Activated naive CD8-positive, alpha-beta T cell treated with anti-CD3 and anti-CD28 coated beads for 36 hours (primary cell): ENCODE data around the gene RBPMS2. TPM values are rescaled to one million over a fixed set of nuclear protein-coding genes. Genes with fewer than 3 reads are reported as not detected.
"Not testable (repeated sequence)": the region's sequence is repeated elsewhere in the genome, so short reads cannot be mapped to it uniquely, and the experiment has no call there.

Experiments
- DNase-seq: peaks from one replicate; pipeline ENCODE4 v3.0.0; 2021
- H3K27ac Mint-ChIP-seq: one replicate; pipeline ENCODE4 v1.8.0; 2022; ENCODE audit warnings: mild to moderate bottlenecking, moderate library complexity, mixed read lengths
- H3K27me3 Mint-ChIP-seq: one replicate; pipeline ENCODE4 v1.8.0; 2022; ENCODE audit warnings: mild to moderate bottlenecking, mixed read lengths
- H3K36me3 Mint-ChIP-seq: one replicate; pipeline ENCODE4 v1.8.0; 2021; ENCODE audit warnings: mild to moderate bottlenecking, mixed read lengths
- H3K4me1 Mint-ChIP-seq: one replicate; pipeline ENCODE4 v1.8.0; 2021; ENCODE audit warnings: mixed read lengths
- H3K4me3 Mint-ChIP-seq: one replicate; pipeline ENCODE4 v1.8.0; 2022; ENCODE audit warnings: mild to moderate bottlenecking, moderate library complexity, mixed read lengths
- H3K9me3 Mint-ChIP-seq: one replicate; pipeline ENCODE4 v1.8.0; 2022; ENCODE audit warnings: mixed read lengths
- total RNA-seq, 2 experiments: library from RNA; stranded (reverse); gene quantifications; one replicate each; pipeline ENCODE4 v1.2.3, GENCODE V29; 2021

RBPMS2 gene
- total RNA-seq, 2 experiments from 2014 or later, result not detected

GRCh38 chr15:64803526-64803925, 28.1 kb upstream of the RBPMS2 start:
- DNase-seq, result no peak
- no peaks in the 10 kb centered on the region for H3K27me3 Mint-ChIP-seq
- no peaks in the 10 kb centered on the region for H3K36me3 Mint-ChIP-seq
- no peak overlapping the region for H3K27ac Mint-ChIP-seq
- H3K9me3 Mint-ChIP-seq, result no peaks in the 10 kb centered on the region
- H3K4me1 Mint-ChIP-seq, result no peaks in the 10 kb centered on the region
- H3K4me3 Mint-ChIP-seq, result no peak overlapping the region

GRCh38 chr15:64800476-64800875, 25.1 kb upstream of the RBPMS2 start:
- H3K36me3 Mint-ChIP-seq, result no peaks in the 10 kb centered on the region
- H3K4me1 Mint-ChIP-seq, result no peaks in the 10 kb centered on the region
- no peak overlapping the region for H3K4me3 Mint-ChIP-seq
- no peaks in the 10 kb centered on the region for H3K9me3 Mint-ChIP-seq
- H3K27ac Mint-ChIP-seq, result no peak overlapping the region
- no peak for DNase-seq
- H3K27me3 Mint-ChIP-seq, result no peaks in the 10 kb centered on the region

- DNase-seq, H3K4me3 Mint-ChIP-seq, H3K4me1 Mint-ChIP-seq, H3K9me3 Mint-ChIP-seq, H3K27ac Mint-ChIP-seq, H3K36me3 Mint-ChIP-seq, H3K27me3 Mint-ChIP-seq: not testable (repeated sequence)
Observed at GRCh38 chr15:64798905-64799304, 23.5 kb upstream of the RBPMS2 start.

GRCh38 chr15:64795921-64796320, 20.5 kb upstream of the RBPMS2 start:
- not testable (repeated sequence) for DNase-seq, H3K27ac Mint-ChIP-seq, H3K4me3 Mint-ChIP-seq, H3K4me1 Mint-ChIP-seq, H3K9me3 Mint-ChIP-seq, H3K36me3 Mint-ChIP-seq, H3K27me3 Mint-ChIP-seq

- H3K4me3 Mint-ChIP-seq, H3K4me1 Mint-ChIP-seq, H3K27me3 Mint-ChIP-seq, DNase-seq, H3K27ac Mint-ChIP-seq, H3K9me3 Mint-ChIP-seq, H3K36me3 Mint-ChIP-seq: not testable (repeated sequence)
Observed at GRCh38 chr15:64795299-64795698, 19.9 kb upstream of the RBPMS2 start.

GRCh38 chr15:64792282-64792681, 16.9 kb upstream of the RBPMS2 start:
- Mint-ChIP-seq H3K36me3 (no peaks in the 10 kb centered on the region), H3K4me3 (no peak overlapping the region), H3K27ac (no peak overlapping the region), H3K27me3 (no peaks in the 10 kb centered on the region), H3K4me1 (no peaks in the 10 kb centered on the region), H3K9me3 (no peaks in the 10 kb centered on the region)
- no peak for DNase-seq

GRCh38 chr15:64791401-64791800, 16.0 kb upstream of the RBPMS2 start:
- H3K4me3 Mint-ChIP-seq, result no peak overlapping the region
- H3K36me3 Mint-ChIP-seq, result no peaks in the 10 kb centered on the region
- peaks cover 4% of the 10 kb centered on the region for H3K27me3 Mint-ChIP-seq
- no peaks in the 10 kb centered on the region for H3K9me3 Mint-ChIP-seq
- no peak overlapping the region for H3K27ac Mint-ChIP-seq
- DNase-seq, result no peak
- no peaks in the 10 kb centered on the region for H3K4me1 Mint-ChIP-seq

GRCh38 chr15:64783796-64784195, 8.4 kb upstream of the RBPMS2 start:
- Mint-ChIP-seq H3K27ac (no peak overlapping the region), H3K36me3 (no peaks in the 10 kb centered on the region), H3K27me3 (peaks cover 15% of the 10 kb centered on the region), H3K9me3 (no peaks in the 10 kb centered on the region), H3K4me3 (no peak overlapping the region), H3K4me1 (peaks cover 4% of the 10 kb centered on the region)
- DNase-seq, result no peak

- no peak for DNase-seq
- no peak overlapping the region for H3K27ac Mint-ChIP-seq
- no peaks in the 10 kb centered on the region for H3K36me3 Mint-ChIP-seq
- H3K9me3 Mint-ChIP-seq, result no peaks in the 10 kb centered on the region
- peaks cover 23% of the 10 kb centered on the region for H3K27me3 Mint-ChIP-seq
- no peak overlapping the region for H3K4me3 Mint-ChIP-seq
- H3K4me1 Mint-ChIP-seq, result peaks cover 4% of the 10 kb centered on the region
Observed at GRCh38 chr15:64782751-64783150, 7.4 kb upstream of the RBPMS2 start.

- DNase-seq, result no peak
- H3K9me3 Mint-ChIP-seq, result no peaks in the 10 kb centered on the region
- no peaks in the 10 kb centered on the region for H3K36me3 Mint-ChIP-seq
- peaks cover 4% of the 10 kb centered on the region for H3K4me1 Mint-ChIP-seq
- peaks cover 33% of the 10 kb centered on the region for H3K27me3 Mint-ChIP-seq
- no peak overlapping the region for H3K4me3 Mint-ChIP-seq
- H3K27ac Mint-ChIP-seq, result no peak overlapping the region
Observed at GRCh38 chr15:64781299-64781698, 5.9 kb upstream of the RBPMS2 start.

GRCh38 chr15:64780600-64781156, 5.3 kb upstream of the RBPMS2 start:
- no peaks in the 10 kb centered on the region for H3K9me3 Mint-ChIP-seq
- no peak overlapping the region for H3K4me3 Mint-ChIP-seq
- DNase-seq, result no peak
- peaks cover 39% of the 10 kb centered on the region for H3K27me3 Mint-ChIP-seq
- H3K4me1 Mint-ChIP-seq, result peaks cover 6% of the 10 kb centered on the region
- H3K27ac Mint-ChIP-seq, result no peak overlapping the region
- H3K36me3 Mint-ChIP-seq, result no peaks in the 10 kb centered on the region

- H3K36me3 Mint-ChIP-seq, result no peaks in the 10 kb centered on the region
- no peak overlapping the region for H3K4me3 Mint-ChIP-seq
- no peaks in the 10 kb centered on the region for H3K9me3 Mint-ChIP-seq
- peaks cover 6% of the 10 kb centered on the region for H3K4me1 Mint-ChIP-seq
- peaks cover 41% of the 10 kb centered on the region for H3K27me3 Mint-ChIP-seq
- H3K27ac Mint-ChIP-seq, result no peak overlapping the region
- no peak for DNase-seq
Observed at GRCh38 chr15:64779630-64780029, 4.2 kb upstream of the RBPMS2 start.

- H3K4me1 Mint-ChIP-seq, result peaks cover 6% of the 10 kb centered on the region
- no peaks in the 10 kb centered on the region for H3K36me3 Mint-ChIP-seq
- no peak overlapping the region for H3K4me3 Mint-ChIP-seq
- no peaks in the 10 kb centered on the region for H3K9me3 Mint-ChIP-seq
- DNase-seq, result no peak
- H3K27me3 Mint-ChIP-seq, result peaks cover 46% of the 10 kb centered on the region
- H3K27ac Mint-ChIP-seq, result no peak overlapping the region
Observed at GRCh38 chr15:64779024-64779423, 3.6 kb upstream of the RBPMS2 start.

GRCh38 chr15:64776402-64776786, 1.0 kb upstream of the RBPMS2 start:
- H3K27ac Mint-ChIP-seq, result no peak overlapping the region
- H3K36me3 Mint-ChIP-seq, result no peaks in the 10 kb centered on the region
- no peak for DNase-seq
- H3K9me3 Mint-ChIP-seq, result no peaks in the 10 kb centered on the region
- H3K4me3 Mint-ChIP-seq, result no peak overlapping the region
- H3K4me1 Mint-ChIP-seq, result peaks cover 2% of the 10 kb centered on the region
- H3K27me3 Mint-ChIP-seq, result peaks cover 59% of the 10 kb centered on the region

- H3K27ac Mint-ChIP-seq, result no peak overlapping the region
Observed at GRCh38 chr15:64774629-64775493, 528 bp downstream of the RBPMS2 start.

GRCh38 chr15:64774037-64774628, 1.3 kb downstream of the RBPMS2 start:
- Mint-ChIP-seq H3K9me3 (no peaks in the 10 kb centered on the region), H3K4me1 (peaks cover 2% of the 10 kb centered on the region), H3K27me3 (peaks cover 60% of the 10 kb centered on the region), H3K27ac (no peak overlapping the region), H3K4me3 (peak overlapping the region; percentile 47), H3K36me3 (no peaks in the 10 kb centered on the region)
- DNase-seq, result no peak

More at GRCh38 chr15:64774629-64775493, 528 bp downstream of the RBPMS2 start:
- peaks cover 2% of the 10 kb centered on the region for H3K4me1 Mint-ChIP-seq
- DNase-seq, result peak; percentile 16
- H3K27me3 Mint-ChIP-seq, result peaks cover 60% of the 10 kb centered on the region
- H3K4me3 Mint-ChIP-seq, result peak overlapping the region; percentile 47
- H3K9me3 Mint-ChIP-seq, result no peaks in the 10 kb centered on the region
- H3K36me3 Mint-ChIP-seq, result no peaks in the 10 kb centered on the region
